K562 (cell line): ENCODE data around the gene BRF1. TPM values are rescaled to one million over a fixed set of nuclear protein-coding genes. Genes with fewer than 3 reads are reported as not detected.

Source experiments
- ATAC-seq: fragments of 200-7000 bp; cut with Tn5 transposase; 3 replicates; pipeline ENCODE4 v1.9.1; 2020; ENCODE audit warnings: moderate library complexity
- BruUV-seq: library from RNA; stranded (reverse); fragments of 400-500 nt; replicated peaks from 2 replicates; lab custom pipeline; 2021; lab: Mats Ljungman, UMichigan
- CTCF ChIA-PET: fragments of 300-600 bp; formaldehyde crosslinking; extraction: SDS; loops from one replicate; lab custom pipeline; 2021; ENCODE audit warnings: low intra/inter-chr PET ratio; lab: Yijun Ruan, JAX
- POLR2A ChIA-PET: fragments of 300-600, 350-650 bp; sonication (Branson Sonifier 250); formaldehyde crosslinking; extraction: SDS; loops from one replicate; lab custom pipeline; 2021; ENCODE audit warnings: antibody characterized with exemption, inconsistent platforms; lab: Yijun Ruan, JAX
- DNase-seq, 4 experiments: peaks; one replicate each; pipeline versions ENCODE4 v3.0.0 to v3.0.0-alpha.2; 2011 to 2018; ENCODE audit warnings: low spot score in 3 of 4, mixed read lengths in 3 of 4; ENCODE audit errors: extremely low read depth in 1 of 4
- FAIRE-seq: peaks from 2 replicates; lab custom pipeline; 2011; peaks lifted over from hg19 to GRCh38; lab: Jason Lieb, UNC
- H2AFZ ChIP-seq: 2 replicates; pipeline ENCODE4 v1.6.0; 2011; ENCODE audit warnings: low read depth, low read length, control low read depth, inconsistent platforms
- H3K27ac ChIP-seq: fragments of 200-600 bp; 3 replicates; pipeline ENCODE4 v1.8.0; 2011; ENCODE audit warnings: low read depth, mild to moderate bottlenecking, control low read depth, inconsistent platforms, low read length, moderate library complexity, mixed read lengths; ENCODE audit errors: extremely low read depth
- H3K27me3 ChIP-seq, 2 experiments: fragments of 300-600 bp in 1 of 2; 2 replicates in 1 of 2; 3 replicates in 1 of 2; pipeline versions ENCODE4 v1.6.0 to v1.8.0; 2011; ENCODE audit warnings: inconsistent platforms in 2 of 2, low read length in 2 of 2, mild to moderate bottlenecking in 1 of 2, mixed read lengths in 1 of 2, moderate library complexity in 1 of 2; ENCODE audit not compliant: control insufficient read depth in 2 of 2, insufficient read depth in 2 of 2
- H3K36me3 ChIP-seq: fragments of 300-600 bp; 3 replicates; pipeline ENCODE4 v1.8.0; 2011; ENCODE audit warnings: mild to moderate bottlenecking, low read length, inconsistent platforms; ENCODE audit not compliant: control insufficient read depth, insufficient read depth
- H3K4me1 ChIP-seq, 2 experiments: fragments of 200-600 bp in 1 of 2; replicated peaks in 1 of 2; 2 replicates in 1 of 2; 3 replicates in 1 of 2; pipeline versions ENCODE4 v1.5.1 to v1.8.0; 2011; ENCODE audit warnings: inconsistent platforms in 2 of 2, low read length in 2 of 2, mild to moderate bottlenecking in 1 of 2, mixed read lengths in 1 of 2, moderate library complexity in 1 of 2; ENCODE audit not compliant: control insufficient read depth in 2 of 2, insufficient read depth in 2 of 2
- H3K4me2 ChIP-seq: 2 replicates; pipeline ENCODE4 v1.6.1; 2011; ENCODE audit warnings: low read length, control low read depth, inconsistent platforms, mixed read lengths; ENCODE audit not compliant: insufficient read depth
- H3K4me3 ChIP-seq: fragments of 200-600 bp; sonication (generic), shearing (Covaris generic); 2 replicates; pipeline ENCODE4 v1.5.1; 2016; ENCODE audit warnings: control low read depth, inconsistent platforms
- H3K79me2 ChIP-seq: fragments of 200-600 bp; 3 replicates; pipeline ENCODE4 v1.8.0; 2011; ENCODE audit warnings: low read length, inconsistent platforms; ENCODE audit not compliant: control insufficient read depth, insufficient read depth
- H3K9ac ChIP-seq, 2 experiments: 2 replicates each; pipeline versions ENCODE4 v1.6.0 to v1.6.1; 2011; ENCODE audit warnings: low read depth in 2 of 2, low read length in 2 of 2, control low read depth in 1 of 2, inconsistent platforms in 1 of 2, mild to moderate bottlenecking in 1 of 2, mixed read lengths in 1 of 2; ENCODE audit not compliant: insufficient read depth in 1 of 2
- H3K9me1 ChIP-seq: one replicate; pipeline ENCODE4 v1.6.0; 2011; ENCODE audit warnings: inconsistent platforms, mild to moderate bottlenecking, low read length, moderate library complexity; ENCODE audit not compliant: control insufficient read depth, insufficient read depth
- H3K9me3 ChIP-seq: replicated peaks from 2 replicates; pipeline ENCODE4 v1.5.1; 2011; ENCODE audit warnings: low read depth, low read length, inconsistent platforms; ENCODE audit not compliant: control insufficient read depth, insufficient read depth
- H4K20me1 ChIP-seq: replicated peaks from 2 replicates; pipeline ENCODE4 v1.6.1; 2011; ENCODE audit warnings: low read length, inconsistent platforms, mixed read lengths; ENCODE audit not compliant: control insufficient read depth, insufficient read depth
- MEF2A ChIP-seq: IDR thresholded peaks from 2 replicates; pipeline ENCODE4 v1.6.1; 2011; ENCODE audit warnings: low read depth, mild to moderate bottlenecking, low read length, moderate library complexity; ENCODE audit not compliant: control insufficient read depth
- MEF2D ChIP-seq: conservative IDR thresholded peaks from 2 replicates; pipeline ENCODE4 v1.6.1; 2016; ENCODE audit warnings: low read depth, missing genetic modification characterization, missing compliant biosample characterization
- ZNF274 ChIP-seq: IDR thresholded peaks from 2 replicates; pipeline ENCODE4 v1.6.1; 2011; ENCODE audit warnings: low read depth, mild to moderate bottlenecking, low read length, moderate library complexity, borderline replicate concordance
- ZZZ3 ChIP-seq: fragments of 450-650 bp; IDR thresholded peaks from 2 replicates; pipeline ENCODE4 v1.6.1; 2016; ENCODE audit warnings: antibody characterized with exemption, mild to moderate bottlenecking, moderate library complexity
- WGBS: fragments of 100-300 bp; shearing (Covaris generic); methylation state at CpG from one replicate; pipeline ENCODE4 v1.1.6; 2016; ENCODE audit warnings: low coverage, mixed read lengths; ENCODE audit not compliant: insufficient coverage; ENCODE audit errors: missing lambda C conversion rate; 5-methylcytosine and 5-hydroxymethylcytosine counted together
- in situ Hi-C: fragments of 300-500 bp; cut with MboI; formaldehyde crosslinking; loops from 4 replicates; pipeline ENCODE4 v1.15.0; 2018; ENCODE audit warnings: inconsistent platforms, mixed read lengths
- intact Hi-C: fragments of 100-400 bp; cut with micrococcal nuclease; formaldehyde crosslinking; loops from 2 replicates; pipeline ENCODE4 v1.14.2; 2022
- polyA plus RNA-seq, 8 experiments: library from polyadenylated mRNA; depleted of rRNA in 4 of 8; stranded (reverse) in 5 of 8; unstranded in 3 of 8; fragments of >200 nt; fragmentation: Nextera tagmentation in 2 of 8; fragmentation: Illumina TruSeq in 1 of 8; extraction: Ambion mirVana in 2 of 8; extraction: Trizol in 1 of 8; gene quantifications; 2 replicates each; pipeline versions ENCODE4 v1.2.1 to v1.2.3, GENCODE V29; 2011 to 2014; ENCODE audit warnings: inconsistent platforms in 1 of 8, missing spikeins in 1 of 8
- total RNA-seq, 7 experiments: library from RNA; depleted of rRNA in 6 of 7; stranded (reverse); fragments of >200 nt in 6 of 7; fragmentation: Illumina TruSeq in 2 of 7; extraction: Trizol in 2 of 7; gene quantifications; 2 replicates each; pipeline versions ENCODE4 v1.2.1 to v1.2.3, GENCODE V29; 2011 to 2021; ENCODE audit warnings: low replicate concordance in 1 of 7

The BRF1 gene
- total and polyA plus RNA-seq, 9 of the 15 experiments (the other 6 are each of a cell fraction or from before 2014, with no cell fraction given) = 0.14 to 24.6 (median 8.2) TPM

DNA sequence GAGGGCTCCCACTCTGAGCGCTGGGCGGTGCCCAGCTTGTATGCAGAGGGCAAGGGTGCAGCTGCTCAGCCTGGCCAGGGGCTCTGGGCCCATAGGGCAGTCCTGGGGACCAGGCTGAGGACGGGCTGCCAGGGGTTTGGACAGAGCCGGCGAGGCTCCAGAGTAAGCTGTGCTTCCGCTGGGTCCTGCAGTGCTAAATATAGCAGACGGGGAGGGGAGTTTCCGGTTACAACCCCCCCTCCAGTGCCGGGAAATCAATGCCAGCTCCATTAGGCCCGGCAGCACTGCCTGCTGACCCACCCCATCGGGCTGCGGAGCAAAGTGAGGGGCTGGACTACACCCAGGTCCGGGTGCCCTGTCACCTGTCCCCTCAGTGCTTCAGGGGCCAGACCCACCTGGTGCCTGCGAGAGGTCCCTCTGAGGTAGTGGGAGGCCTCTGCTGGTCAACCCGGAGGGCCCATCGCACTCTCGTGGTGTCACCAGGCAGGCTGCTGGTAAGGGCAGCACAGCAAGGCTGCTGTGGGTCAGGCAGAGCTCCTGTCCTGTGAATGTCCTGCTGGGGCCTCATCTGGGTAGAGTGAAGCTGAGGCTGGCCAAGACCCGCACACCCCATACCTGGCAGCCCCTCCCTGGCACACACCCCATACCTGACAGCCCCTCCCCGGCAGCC, 129.7 kb downstream of the BRF1 start:
- DNase-seq (no peak), FAIRE-seq (no peak), ATAC-seq (no peak)
- Histone ChIP-seq H3K9me1 (no peaks in the 10 kb centered on the region), H3K9me3 (no peaks in the 10 kb centered on the region), H2AFZ (no peak overlapping the region), H3K27ac (no peak overlapping the region), H3K79me2 (peaks cover 17% of the 10 kb centered on the region), H3K27me3 (no peaks in the 10 kb centered on the region), H4K20me1 (no peaks in the 10 kb centered on the region; the same call in 1 of the 2 replicates), H3K4me1 (peaks cover 10 to 71% of the 10 kb centered on the region in 2 experiments; a peak in 4 of 5 replicates), H3K9ac (peak overlapping the region in 1 of 2 experiments; percentile 76; a peak in 2 of 4 replicates), H3K4me3 (no peak overlapping the region), H3K4me2 (no peak overlapping the region), H3K36me3 (peaks cover 6% of the 10 kb centered on the region; the same call in 1 of the 3 replicates)
- ChIA-PET CTCF (no interaction called here), POLR2A (interaction anchor here (0.6 to 1.1 kb wide), 3 partner anchors 12 to 22 kb away, joined by 3 to 4 read pairs (median 3); no protein-coding TSS in a partner anchor)
- no TSS peak for BruUV-seq
- WGBS = 22% methylated on average over 9 of the region's 19 CpGs
- in situ Hi-C loops = no loop called here
- no peak for TF ChIP-seq ZZZ3
- no peak for TF ChIP-seq ZNF274
- 0 out of 2 replicates have a peak, but pooled peaks have one; percentile 43 for TF ChIP-seq MEF2A
- 0 out of 2 replicates have a peak, but pooled peaks have one; percentile 40 for TF ChIP-seq MEF2D (tag)
- intact Hi-C loops = no loop called here
